Iris pigment epithelial cell (primary cell): ENCODE data around the gene ODAD3.
"Not testable (repeated sequence)": the region's sequence is repeated elsewhere in the genome, so short reads cannot be mapped to it uniquely, and the experiment has no call there.

ENCODE experiments used
- DNase-seq: peaks from one replicate; pipeline ENCODE4 v3.0.0-alpha.2; 2011; ENCODE audit warnings: low read depth

ODAD3 gene

DNA sequence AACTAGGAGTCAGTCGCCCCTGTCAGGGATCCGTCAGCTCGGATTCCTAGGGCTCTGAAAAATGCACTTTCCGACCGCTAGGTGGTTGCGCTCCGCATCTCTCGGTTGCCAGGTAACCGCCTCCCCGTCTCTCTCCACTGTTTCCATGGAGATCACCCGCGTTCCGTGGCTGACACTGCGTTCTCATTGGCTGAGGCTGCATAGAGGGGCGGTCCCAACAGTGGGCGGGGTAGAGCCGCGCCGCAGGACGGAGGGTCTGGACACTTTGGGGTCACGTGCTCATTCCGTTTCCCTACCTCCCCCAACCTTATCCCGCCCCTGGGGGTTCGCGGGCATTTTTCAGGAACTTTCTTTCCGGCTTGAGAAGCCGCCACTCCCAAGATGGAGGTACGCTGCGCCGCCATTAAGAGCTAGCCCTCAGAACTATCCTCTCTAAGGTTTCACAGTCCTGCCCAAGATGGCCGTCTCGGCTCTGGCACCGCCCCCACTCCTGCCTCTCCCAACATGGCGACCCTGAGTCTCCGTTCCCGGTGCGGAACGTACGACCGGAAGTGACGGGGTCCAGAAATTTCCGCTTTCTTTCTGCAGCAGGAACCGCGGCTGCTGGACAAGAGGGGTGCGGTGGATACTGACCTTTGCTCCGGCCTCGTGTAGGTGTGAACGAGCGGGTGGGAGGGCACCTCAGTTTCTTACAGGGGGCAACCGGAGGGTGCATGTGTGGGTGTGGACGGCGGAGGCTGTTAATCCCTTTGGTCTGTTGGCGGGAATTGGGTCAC, at the start of gene ODAD3, which contains the start of gene PRKCSH:
Gene ODAD3 (minus strand): TSS at position 65 of the 776 bp plus-strand sequence. CDS start 105 bp downstream, outside the sequence.
Gene PRKCSH (plus strand): TSS at position 579 of the 776 bp plus-strand sequence. CDS start 483 bp downstream, outside the sequence.
- DNase-seq = peak; percentile 100

DNA sequence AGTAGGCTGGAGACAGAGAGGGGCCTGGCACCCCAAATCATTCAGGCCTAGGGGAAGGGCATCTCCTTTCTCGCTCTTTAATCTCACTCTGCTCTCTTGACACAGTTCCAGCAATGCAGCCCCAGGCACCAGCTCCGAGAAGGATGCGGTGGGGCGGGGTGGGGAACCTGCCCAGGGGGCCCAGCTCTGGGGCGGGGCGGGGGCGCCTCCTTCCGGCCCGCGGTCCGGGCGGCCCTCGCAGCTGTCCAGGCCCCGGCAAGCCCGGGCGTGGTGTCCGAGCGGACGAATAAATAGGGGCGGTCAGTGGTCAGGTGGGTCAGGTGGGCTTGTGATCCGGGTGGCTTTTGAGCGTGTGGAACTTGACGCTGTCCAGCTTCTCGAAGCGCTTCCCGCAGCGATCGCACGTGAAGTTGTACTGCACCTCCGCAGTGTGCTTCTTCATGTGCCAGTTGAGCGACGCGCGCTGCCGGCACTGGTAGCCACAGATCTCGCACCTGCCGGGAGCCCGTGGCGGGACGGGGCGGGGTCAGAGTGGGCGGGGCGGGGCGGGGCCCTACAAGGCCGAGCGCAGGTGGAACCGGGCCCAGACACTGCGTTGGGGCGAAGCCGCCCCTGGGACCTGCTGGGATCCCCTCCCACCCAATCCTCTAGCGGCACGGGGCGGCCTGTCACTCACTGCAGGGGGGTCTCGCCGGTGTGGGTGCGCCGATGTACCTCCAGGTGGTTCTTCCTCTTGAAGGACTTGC, 48.6 kb upstream of the ODAD3 start:
- DNase-seq = no peak

DNA sequence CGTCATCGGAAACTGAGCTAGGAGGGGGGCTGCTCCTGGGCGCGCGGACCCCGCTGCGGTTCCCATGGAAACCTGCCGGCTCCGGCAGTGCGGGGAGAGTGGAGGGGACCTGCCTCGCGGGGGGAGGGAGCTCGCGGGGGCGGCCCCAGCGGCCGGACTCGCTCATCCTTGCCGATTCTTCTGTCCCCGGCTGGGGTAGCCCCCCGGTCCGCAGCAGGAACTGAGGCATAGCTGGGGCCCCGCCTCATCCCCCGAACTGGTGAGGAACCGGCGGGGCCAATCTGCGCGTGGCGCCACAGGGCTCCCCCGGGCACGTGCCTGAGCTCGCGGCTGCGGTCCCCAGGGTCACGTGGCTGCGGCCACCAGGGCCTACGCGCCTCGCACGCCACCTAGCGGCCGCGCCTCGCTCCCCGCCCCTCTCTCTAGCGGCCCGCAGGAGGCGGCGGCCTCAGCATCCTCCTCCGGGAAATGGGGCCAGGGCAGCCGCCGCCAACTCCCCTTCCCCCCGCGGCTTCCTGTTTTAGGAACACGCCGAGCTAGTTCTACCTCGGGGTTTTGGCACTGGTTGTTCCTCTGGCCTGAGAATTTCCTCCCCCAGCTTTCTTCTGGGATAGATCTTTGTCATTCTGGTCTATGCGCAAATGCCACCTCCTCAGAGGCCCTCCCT, 47.6 kb upstream of the ODAD3 start:
- DNase-seq = peak; percentile 75

GRCh38 chr19:11481534-11482383, 46.8 kb upstream of the ODAD3 start:
- DNase-seq = peak; percentile 93

- DNase-seq = no peak
These were observed 46.0 kb upstream of the ODAD3 start, which contains the start of gene ELAVL3 for GRCh38 chr19:11480715-11481533. TSS of gene ELAVL3 (minus strand) at chr19:11481046. CDS start at chr19:11480608, 438 bp downstream.

GRCh38 chr19:11479898-11480714, 45.2 kb upstream of the ODAD3 start:
- DNase-seq = no peak

DNA sequence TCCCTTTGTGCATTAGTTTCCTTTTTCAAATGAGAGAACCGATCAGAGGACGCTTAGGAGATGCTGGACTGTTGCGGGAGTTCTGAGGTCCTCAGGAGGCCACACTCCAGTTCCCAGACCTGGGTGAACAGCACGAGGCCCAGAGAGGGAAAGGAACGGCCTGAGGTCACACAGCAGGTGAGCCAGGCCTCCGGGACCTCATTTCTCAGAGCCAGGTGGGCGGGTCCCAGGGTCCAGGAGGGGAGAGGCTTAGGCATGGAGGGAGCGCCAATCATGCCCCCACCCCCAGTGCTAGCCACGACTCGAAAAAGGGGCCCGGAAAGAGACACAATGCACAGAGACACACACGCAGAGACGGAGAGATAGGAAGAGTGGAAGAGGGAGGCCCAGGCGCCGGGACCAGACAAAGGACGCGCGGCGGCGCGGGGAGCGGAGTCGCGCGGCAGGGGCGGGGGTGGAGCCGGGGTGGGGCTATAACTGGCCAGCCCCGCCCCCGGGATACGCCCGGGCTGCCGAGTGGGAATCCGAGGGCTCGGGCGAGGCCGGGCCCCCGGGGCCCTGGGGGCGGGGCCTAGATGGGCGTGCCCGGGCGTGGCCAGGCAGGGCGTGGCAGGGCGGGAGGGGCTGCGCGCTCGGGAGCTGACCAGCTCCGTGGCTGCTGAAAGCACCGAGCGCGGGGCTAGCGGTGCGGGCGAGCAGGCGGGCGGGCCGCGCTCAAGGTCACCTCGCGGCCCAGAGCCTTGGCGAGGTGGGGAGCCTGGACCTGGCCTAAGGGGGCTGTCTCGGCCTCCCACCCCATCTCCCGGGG, 44.4 kb upstream of the ODAD3 start:
- DNase-seq = peak; percentile 31

GRCh38 chr19:11478167-11479089, 43.5 kb upstream of the ODAD3 start:
- no peak for DNase-seq

DNA sequence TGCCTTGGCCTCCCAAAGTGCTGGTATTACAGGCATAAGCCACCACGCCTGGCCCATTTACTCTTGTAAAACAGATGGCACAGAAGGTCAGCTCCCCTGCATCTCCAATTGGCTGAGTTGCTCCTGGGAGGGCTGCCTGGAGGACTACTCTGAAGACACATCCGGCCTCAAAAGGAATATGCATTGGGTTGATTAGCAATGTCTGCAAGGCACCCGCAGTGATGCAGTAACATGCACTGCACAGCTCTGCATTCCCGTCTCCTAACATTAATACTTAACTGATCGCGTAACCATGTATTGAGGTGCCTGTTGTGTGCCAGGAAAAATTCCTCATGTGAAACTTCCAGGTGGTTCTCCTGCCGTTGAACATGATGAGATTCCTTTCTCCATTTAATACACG, 40.9 kb upstream of the ODAD3 start:
- no peak for DNase-seq

GRCh38 chr19:11475343-11475742, 40.4 kb upstream of the ODAD3 start:
- DNase-seq = not testable (repeated sequence)

- DNase-seq = no peak
These were observed 38.8 kb upstream of the ODAD3 start for GRCh38 chr19:11473725-11474124.

GRCh38 chr19:11468266-11468845, 33.4 kb upstream of the ODAD3 start:
- not testable (repeated sequence) for DNase-seq

DNA sequence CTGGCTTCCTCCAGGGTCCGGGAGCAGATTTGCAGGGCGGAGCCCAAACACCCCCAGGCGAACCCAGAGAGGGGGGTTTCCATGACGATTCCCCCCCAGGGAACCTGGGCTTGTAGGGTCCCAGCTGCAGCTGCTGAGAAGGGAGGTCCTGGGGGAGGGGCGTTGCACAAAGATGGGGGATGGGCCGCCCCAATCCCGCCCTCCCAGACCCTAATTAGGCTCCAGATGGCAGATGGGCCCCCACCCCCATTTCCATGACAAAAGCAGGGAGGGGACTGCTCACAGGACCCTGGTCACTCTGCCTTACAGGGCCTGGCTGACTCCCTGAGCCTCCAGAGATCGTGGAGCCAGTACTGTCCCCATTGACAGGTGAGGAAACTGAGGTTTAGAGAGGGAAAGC, 30.7 kb upstream of the ODAD3 start:
- DNase-seq = no peak

GRCh38 chr19:11464333-11465265, 29.7 kb upstream of the ODAD3 start:
- DNase-seq = no peak

GRCh38 chr19:11463391-11463790, 28.5 kb upstream of the ODAD3 start:
- no peak for DNase-seq

DNA sequence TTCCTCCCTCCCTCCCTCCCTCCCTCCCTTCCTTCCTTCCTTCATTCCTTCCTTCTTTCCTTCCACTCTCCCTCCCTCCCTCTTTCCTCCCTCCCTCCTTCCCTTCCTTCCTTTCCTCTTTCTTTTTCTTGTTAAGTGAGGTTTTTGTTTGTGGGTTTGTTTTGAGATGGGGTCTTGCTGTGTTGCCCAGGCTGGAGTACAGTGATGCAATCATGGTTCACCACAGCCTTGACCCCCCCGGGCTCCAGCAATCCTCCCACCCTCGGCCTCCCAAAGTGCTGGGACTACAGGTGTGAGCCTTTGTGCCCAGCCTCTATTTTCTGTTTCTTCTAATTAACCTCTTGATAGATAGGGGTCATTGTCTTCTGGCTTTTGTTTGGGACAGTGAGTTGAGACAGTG, 26.5 kb upstream of the ODAD3 start:
- no peak for DNase-seq
